HG03354 (cell line): ENCODE measurements around the gene TAMALIN.

Source experiments
- ATAC-seq: cut with Tn5 transposase; IDR thresholded peaks from one replicate; pipeline ENCODE4 v1.9.1; 2021; ENCODE audit warnings: mild to moderate bottlenecking; ENCODE audit not compliant: unreplicated experiment, poor library complexity, severe bottlenecking

TAMALIN gene

DNA sequence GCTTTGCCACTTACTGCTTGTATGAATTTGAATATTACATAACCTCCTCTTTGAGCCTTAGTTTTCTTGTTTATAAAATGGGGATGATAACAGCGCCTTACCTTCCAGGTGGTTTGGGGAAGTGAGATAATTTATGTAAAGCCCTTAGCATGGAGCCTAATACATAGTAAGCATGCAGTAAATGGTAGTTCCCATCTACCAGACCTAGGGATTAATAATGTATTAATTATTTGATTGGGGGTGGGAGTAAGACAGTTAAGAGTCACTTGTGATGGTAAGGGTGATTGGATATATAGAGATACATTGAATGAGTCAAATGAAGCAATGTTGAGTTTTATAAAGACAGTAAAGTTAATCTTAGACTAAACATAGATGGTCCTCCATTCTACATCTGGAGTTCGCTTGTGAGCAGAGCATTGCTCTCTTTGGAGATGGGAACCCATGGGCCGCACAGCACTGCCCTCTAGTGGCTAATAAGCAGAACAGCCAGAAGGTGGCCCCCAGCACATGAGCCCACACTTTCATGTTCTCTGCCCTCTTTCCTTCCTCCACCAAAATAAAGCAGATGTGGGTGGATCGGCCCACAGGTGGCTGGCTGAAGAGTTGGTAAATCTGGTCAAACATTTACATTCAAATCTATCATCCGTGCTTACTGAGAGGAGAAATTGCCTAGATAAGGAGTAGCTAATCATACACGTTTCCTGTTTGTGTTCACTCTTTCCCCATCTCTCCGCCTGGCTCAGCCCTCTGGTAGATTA is 26.5 kb upstream of the TAMALIN start:
- peak; percentile 84 for ATAC-seq

DNA sequence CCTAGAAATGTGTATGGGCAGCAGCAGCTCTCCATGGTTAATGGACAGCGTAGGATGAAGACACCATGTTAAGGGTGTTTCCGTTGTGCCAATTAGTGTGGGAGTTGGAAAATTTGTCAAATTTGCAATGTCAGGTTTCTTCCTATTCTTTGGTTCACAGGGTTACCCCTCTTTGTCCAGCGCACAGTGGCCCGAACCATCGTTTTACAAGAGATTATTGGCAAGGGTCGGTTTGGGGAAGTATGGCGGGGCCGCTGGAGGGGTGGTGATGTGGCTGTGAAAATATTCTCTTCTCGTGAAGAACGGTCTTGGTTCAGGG is 26.0 kb upstream of the TAMALIN start:
- no peak for ATAC-seq

DNA sequence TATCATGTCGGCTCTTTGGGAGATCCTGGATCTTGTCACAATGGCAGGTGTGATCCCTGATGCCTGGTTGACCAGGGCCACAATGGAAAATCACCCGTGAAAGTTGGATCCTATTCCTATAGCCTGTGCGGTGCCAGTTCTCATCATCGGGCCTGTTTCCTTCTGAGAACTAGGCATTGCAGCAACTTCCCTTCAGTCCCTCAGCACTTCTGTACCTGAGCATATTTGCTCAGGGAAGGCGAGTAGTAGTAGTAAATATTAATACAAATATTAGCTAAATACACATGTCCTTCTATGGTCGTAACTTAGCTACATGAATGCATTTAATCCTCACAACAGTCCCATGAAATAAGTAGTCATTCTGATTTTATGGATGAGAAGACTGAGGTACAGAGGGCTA is 22.1 kb upstream of the TAMALIN start:
- no peak for ATAC-seq

DNA sequence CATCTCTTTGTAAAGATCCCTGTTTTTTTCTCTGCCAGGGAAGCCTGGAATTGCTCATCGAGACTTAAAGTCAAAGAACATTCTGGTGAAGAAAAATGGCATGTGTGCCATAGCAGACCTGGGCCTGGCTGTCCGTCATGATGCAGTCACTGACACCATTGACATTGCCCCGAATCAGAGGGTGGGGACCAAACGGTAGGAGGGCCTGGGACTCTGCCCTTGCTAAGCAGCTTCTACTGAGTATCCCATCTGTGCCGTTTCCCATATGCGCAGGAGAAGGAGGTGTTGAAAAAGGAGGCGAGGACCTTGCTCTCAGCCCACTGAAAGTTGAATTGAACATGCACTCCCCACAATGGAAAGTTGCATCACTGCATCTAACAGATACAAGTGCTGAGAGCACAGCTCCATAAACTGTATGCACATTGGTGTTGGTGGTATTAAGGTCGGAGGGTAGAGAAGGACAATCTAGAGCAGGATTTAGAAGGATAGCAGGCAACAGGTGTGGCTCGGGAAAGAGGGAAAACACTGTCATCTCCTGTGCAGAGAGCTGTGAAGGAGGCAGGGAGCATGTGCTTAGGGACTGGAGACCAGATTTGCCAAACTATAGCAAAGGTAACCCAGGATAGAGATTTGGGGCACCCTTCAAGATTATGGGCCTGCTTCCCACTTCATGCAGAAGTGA is 21.5 kb upstream of the TAMALIN start:
- no peak for ATAC-seq

DNA sequence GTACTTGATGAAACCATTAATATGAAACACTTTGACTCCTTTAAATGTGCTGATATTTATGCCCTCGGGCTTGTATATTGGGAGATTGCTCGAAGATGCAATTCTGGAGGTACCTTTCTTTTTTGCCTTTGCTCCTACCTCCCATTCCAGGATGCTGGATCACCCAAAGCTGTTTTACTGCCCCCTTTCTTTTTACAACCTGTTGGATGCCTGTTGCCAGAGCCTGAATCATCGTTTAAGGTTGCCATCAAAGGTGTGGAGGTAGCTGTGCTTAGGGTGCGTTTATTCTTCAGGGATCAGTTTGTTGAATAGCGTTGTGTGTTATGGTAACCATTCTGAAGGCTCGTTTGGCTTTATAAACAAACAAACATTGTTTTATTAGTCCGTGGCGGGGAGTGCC is 19.9 kb upstream of the TAMALIN start:
- ATAC-seq: no peak

DNA sequence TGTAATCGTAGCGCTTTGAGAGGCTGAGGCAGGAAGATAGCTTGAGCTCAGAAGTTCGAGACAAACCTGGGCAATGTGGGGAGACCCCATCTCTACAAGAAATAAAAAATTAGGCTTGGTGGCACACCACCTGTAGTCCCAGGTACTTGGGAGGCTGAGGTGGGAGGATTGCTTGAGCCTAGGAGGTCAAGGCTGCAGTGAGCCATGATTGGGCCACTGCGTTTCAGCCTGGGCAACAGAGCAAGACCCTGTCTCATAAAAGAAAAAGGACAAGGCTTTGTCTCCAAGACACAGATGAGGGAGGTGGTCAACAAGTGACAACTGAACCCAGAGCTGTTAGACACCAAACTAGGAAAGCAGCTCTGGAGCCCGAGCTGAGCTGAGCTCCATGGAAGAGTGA is 14.5 kb upstream of the TAMALIN start:
- no peak for ATAC-seq

DNA sequence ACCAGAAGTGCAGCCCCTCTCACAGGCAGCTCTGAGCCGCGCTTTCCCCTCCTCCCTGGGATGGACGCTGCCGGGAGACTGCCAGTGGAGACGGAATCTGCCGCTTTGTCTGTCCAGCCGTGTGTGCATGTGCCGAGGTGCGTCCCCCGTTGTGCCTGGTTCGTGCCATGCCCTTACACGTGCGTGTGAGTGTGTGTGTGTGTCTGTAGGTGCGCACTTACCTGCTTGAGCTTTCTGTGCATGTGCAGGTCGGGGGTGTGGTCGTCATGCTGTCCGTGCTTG is 12.3 kb upstream of the TAMALIN start:
- no peak for ATAC-seq

DNA sequence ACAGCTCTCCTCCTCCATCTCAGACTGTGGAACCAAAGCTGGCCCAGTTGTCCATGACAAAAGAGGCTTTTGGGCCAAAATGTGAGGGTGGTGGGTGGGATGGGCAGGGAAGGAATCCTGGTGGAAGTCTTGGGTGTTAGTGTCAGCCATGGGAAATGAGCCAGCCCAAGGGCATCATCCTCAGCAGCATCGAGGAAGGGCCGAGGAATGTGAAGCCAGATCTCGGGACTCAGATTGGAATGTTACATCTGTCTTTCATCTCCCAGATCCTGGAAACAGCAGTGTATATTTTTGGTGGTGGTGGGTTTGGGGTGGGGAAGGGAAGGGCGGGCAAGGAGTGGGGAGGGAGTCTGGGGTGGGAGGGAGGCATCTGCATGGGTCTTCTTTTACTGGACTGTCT is 11.8 kb upstream of the TAMALIN start:
- ATAC-seq: no peak

DNA sequence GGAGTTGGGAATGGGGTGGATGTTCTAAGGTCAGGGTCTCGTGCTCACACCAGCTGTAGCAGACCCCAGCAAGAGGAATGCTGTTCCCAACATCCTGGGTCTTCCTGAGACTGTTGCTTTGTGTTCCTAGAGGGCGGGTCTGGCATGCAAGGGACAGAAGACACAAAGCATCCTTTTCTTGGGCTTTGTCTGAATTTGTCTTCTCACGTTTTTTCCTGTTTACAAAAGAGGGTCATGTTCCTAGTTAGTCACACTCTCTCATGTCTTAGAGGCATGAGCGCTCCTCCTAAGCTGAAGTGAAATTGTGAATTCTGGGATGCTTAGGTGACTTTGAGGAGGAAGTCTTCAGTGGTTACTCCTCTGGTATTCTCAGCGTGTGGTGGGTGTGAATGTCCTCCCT is 9.6 kb upstream of the TAMALIN start:
- ATAC-seq: no peak

DNA sequence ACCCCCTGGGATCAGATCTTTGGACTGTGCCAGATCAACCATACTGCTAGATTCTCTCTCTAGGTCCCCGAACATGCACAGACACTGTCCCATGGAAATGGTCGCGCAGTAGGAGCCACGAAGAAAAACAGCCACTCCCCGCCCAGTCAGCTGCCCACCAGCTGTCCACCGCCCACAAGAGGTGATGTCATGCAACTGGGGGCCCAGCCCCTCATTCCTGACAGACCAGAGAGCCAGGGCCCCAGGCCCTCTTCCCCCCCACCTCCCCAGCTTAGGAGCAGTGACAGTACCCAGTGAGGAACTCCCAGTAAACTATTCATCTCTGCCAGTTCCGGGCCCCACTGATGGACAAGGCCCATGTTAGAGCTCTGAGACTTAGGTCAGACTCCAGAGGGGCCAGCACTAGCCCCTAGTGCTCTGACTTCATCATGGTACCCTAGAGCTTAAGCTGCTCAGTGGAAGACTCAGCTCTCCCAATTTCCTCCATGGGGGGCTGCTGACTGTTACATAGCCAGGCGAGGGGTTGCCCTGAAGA is 3.7 kb upstream of the TAMALIN start:
- ATAC-seq: no peak

DNA sequence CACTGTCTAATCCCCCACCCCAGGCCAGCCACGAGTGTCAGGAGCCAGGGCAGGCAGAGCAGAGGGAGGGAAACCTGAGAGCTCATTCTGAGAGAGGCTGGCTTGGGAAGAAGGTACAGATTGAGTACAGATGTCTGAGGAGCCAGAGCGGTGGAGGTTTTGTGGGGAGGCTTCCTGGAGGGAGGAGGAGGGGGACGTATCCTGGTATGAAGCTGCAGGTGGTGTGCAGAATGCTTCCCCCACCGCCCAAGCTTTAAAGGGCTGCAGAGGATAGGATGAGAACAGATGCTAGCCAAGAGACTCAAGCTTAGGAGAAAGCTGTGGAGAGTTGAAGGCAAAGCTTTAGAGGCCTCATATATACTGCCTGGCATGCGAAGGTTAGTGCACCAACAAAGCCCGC is 3.2 kb upstream of the TAMALIN start:
- ATAC-seq: no peak

DNA sequence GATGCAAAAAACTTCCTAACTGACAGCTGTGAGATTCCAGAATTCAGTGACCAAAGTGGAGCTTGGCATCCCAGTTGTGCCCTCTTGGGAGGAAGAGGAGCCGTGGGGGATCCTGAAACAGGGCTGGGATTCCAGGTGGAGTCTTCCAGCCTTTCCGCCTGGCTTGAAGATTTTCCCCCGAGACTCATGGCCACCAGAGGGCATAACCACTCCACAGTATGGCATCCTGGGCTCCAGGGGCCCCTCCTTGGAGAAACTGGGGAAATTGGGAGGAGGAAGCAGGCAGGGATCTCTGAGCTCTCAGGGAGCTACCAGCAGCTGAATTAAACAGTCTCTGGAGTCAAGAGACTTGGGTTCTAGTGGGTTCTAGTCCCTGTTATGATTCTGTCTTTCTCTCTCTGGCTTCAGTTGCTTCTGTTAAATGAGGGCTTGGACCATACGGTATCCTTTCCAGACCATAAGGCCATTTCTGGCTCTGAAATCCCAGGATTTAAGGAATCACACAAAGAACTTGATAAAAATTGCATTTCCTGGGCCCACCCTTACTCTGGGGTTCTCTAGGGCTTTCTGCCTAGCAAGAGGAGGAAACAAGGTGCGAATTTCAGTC is 2.6 kb upstream of the TAMALIN start:
- ATAC-seq: no peak

DNA sequence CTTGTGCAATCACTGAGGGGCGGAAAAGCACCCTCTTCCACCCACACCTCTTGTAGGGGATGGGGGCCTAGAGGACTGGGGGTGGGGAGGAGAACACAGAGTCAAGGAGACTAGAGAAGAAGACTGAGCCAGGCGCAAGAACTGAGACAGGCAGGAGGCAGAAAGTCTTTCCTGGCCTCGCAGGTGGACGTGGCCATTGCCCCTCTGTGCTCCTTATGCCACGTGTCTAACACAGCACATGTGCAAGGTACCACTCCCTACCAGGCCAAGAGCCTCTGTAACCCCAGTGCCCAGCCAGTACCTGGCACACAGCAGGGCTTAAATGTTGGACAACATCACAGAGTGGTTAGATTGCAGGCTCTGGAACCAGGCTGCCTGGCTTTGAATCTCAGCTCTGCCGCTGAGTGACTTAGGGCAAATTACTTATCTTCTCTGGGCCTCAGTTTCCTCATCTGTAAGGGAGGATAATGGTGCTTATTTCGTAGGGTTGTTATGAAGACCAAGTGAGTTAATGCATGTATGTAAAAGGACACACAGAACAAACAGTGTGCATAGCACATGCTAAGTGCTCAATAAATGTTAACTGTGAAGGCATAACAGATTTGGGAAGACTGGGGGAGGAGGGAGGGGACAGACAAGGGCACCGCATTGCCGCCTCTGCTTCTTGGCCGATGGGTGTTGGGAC is 1.4 kb upstream of the TAMALIN start:
- no peak for ATAC-seq

DNA sequence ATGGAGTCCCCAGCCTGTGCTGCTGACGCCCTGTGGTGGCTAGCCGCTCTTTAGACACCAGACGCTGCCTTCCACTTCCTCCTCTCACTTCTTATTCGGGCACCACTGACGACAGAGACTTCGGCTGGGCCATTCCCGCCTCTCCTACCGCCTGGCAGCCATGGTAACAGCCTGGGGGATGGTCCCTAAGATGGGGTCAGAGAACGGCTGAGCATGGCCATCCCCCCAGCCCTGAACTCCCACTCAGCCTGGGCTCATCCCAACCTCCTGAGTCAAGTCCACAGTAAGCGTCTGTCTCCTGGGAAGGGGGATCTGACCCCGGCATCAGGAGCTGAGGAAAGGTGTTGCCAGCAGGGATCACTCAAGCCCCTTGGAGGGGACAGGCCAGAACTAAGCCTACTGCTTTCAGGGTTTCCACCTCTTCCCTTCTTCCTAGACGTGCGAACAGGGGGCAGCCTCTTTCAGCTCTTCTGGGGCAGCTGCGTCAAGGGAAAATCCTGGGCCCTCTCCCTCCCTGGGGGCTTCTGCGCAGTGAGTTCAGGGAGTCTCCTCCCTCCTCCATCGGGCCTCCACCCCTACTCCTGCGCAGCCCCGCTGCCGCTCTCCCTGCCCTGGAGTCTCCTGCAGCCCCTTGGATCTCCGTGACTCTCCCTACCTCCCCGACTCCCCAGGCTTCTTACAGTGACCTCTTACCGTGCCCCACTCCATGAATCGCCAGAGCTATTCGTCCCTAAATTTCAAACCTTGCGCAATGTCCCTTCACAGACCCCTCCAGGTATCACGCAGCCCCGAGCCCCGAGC is 643 bp upstream of the TAMALIN start:
- peak; percentile 77 for ATAC-seq

DNA sequence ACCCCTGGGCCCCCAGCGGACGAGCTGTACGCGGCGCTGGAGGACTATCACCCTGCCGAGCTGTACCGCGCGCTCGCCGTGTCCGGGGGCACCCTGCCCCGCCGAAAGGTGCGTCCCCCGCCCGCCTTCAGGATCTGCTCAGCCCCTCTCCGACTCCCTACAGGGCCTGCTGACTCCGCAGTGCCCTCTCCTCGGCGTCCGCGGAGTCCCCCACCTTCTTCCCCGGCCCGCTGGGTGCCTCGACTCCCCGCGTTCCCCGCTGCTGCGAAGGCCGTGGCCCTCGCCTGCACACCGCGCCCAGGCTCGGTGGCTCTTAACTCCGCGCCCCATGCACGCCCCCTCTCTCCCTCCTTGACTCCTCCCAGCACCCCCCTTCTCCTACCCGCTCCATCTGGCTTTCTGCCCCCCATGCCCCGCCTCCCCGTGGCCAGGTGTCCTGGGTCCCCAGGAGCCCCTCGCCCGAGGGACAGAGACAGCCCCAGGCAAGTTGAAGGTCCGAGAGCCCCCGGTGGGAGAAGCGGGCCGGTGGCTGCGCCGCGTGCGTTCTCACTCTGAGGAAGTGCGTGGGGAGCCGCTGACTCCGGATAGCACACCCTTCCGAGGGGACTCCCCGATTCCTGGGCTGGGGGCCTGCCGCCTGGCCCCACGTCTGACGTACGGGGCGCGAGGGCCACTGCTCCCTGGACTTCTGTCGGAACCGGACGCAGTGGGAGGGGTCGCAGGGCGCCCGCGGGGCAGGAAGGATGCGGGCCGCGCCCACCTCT is 594 bp downstream of the TAMALIN start:
- no peak for ATAC-seq

DNA sequence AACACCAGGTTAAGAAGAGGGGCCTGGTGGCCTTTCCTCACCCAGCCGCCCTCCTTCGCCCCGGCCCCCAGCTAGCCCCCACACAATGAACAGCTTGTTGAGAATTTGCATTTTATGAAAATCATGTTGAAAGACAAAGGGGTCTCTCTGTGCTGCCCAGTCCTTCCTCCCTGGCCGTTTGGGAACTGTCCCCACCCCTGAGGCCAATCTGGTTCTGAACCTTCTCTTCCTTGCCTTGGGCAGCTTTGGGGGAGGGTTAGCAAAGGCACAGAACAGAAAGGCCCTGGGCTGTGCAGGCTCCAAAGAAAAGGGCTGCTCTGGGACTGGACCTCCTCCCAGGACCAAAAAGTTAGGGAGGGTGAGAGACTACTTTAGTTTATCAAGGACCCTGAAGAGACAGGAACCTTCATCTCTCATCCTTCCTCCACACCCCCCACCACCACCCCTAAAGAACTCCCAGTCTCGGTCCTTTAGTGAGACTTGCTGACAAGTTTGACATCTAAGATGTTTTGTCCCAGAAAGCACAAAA is 1.3 kb downstream of the TAMALIN start:
- no peak for ATAC-seq

DNA sequence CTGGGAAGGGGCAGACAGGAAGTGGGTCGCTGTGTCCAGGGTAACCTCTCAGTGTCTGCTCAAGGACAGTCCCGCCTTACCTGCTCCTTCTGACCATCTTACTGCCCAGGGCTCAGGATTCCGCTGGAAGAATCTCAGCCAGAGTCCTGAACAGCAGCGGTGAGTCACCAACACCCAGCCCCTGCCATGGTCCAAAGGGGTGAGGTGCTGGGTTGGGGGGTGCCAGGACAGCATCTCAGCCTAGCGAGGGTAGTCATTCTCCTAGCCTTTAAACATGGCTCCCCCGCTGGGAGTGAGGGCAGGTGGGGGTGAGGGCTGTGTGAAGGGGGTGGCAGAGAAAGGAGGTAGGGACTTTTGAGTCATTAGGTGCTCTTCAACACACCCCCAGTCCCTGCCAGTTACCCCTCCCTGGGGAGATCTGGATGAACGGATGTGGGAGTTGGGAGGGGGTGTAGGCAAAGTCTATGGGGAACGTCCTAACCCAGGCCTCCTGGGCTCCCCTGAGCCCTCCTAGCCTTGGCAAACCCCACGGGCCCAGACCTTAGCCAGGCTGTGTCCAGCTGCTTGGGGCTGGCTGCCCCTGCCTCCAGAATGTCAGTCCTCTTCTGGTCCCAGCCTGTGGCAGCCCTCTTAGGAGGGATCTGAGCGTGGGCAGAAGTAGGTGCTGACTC is 2.5 kb downstream of the TAMALIN start:
- ATAC-seq: no peak

DNA sequence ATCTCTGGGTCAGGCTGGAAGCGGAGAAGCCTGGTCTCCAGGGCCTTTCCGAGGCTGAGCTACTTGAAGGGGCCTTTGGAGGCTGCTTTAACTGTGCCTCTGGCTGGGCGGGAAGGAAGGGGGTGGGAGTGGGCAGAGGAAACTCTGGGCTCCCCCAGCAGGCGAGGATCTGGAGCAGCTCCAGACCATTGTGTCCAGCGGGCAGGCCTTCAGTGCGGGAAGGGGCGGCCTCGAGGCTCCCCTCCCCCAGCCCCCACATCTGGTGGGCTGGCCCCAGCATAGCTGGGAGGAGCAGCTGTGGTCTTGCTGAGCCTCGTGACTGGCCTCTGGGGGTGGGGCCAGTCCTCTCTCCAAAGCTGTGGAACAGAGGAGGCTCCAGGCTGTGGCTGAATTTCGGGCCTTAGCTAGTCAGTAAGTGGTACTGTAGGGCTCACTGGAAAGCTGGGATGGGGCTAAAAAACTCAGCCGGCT is 3.4 kb downstream of the TAMALIN start:
- ATAC-seq: no peak
